GM19455 (cell line): Measurements from ENCODE around the gene SLC12A3.

Experiments used
- ATAC-seq: cut with Tn5 transposase; IDR thresholded peaks from one replicate; pipeline ENCODE4 v1.9.1; 2021; ENCODE audit not compliant: unreplicated experiment

Gene SLC12A3

GRCh38 chr16:56847173-56847910 is 17.7 kb upstream of the SLC12A3 start:
- no peak for ATAC-seq

GRCh38 chr16:56848029-56848936 is 16.7 kb upstream of the SLC12A3 start:
- ATAC-seq, result no peak

GRCh38 chr16:56848955-56849689 is 15.9 kb upstream of the SLC12A3 start:
- no peak for ATAC-seq

GRCh38 chr16:56849690-56850680 is 15.0 kb upstream of the SLC12A3 start:
- ATAC-seq, result no peak

DNA sequence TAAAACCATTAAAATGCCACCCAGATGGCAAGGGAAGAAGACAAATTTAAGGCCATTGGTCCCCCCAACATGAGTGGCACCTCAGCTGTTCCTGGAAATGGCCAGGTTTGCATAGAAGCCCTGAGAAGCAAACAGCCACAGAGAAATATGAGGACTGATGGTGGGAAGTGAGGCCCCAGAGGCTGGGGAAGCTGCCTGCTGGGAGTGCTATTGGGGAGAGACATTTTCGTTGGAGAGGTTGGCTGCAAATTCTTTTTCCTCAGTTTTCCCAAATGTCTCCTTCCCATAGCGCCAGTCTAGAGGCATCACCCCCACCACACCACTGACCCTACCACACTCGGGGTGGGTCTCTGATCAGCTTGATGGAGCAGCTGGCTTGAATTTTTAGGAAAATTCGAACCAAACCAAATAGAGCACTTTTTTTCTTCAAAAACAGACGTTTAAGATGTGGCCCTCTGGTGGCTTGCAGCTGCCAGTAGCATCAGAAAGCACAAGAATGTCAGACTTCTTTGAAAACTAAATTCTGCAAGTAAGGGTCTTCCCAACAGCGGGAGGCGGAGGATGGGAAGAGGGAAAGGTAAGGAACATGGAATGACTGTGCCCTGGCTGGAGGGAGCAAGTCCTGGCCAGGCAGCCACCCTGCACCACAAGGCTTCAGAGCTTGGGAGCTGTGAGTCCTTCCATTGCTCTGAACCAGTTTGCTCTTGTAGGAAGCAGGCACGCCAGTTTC is 13.2 kb upstream of the SLC12A3 start:
- ATAC-seq, result no peak

GRCh38 chr16:56852401-56852730 is 12.6 kb upstream of the SLC12A3 start:
- ATAC-seq, result no peak

- ATAC-seq, result no peak
These were observed 12.0 kb upstream of the SLC12A3 start for GRCh38 chr16:56852968-56853367.

DNA sequence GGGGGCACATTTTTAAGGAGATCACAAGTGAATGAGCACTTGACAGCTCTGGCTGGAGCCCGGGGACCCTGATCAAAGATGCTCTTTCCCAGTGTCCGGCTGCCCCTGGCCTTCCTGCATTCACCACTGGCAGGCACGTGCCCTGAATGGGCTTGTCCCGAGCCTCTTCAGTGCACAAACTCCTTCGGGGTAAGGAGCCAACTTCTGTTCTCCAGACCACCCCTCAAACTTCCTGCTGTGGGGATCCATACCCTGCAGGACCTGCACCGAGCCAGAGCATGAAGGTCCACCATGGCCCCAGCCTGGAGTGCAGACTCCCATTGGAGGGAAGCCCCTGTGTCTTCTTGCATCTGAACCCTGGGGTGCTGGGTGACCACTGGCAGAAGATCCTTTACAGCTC is 9.8 kb upstream of the SLC12A3 start:
- ATAC-seq, result no peak

- ATAC-seq, result no peak
These were observed 9.1 kb upstream of the SLC12A3 start for GRCh38 chr16:56855946-56856345.

GRCh38 chr16:56856876-56857447 is 8.0 kb upstream of the SLC12A3 start:
- no peak for ATAC-seq

GRCh38 chr16:56858374-56858773 is 6.6 kb upstream of the SLC12A3 start:
- ATAC-seq, result no peak

- ATAC-seq, result no peak
These were observed 5.4 kb upstream of the SLC12A3 start for GRCh38 chr16:56859636-56860035.

DNA sequence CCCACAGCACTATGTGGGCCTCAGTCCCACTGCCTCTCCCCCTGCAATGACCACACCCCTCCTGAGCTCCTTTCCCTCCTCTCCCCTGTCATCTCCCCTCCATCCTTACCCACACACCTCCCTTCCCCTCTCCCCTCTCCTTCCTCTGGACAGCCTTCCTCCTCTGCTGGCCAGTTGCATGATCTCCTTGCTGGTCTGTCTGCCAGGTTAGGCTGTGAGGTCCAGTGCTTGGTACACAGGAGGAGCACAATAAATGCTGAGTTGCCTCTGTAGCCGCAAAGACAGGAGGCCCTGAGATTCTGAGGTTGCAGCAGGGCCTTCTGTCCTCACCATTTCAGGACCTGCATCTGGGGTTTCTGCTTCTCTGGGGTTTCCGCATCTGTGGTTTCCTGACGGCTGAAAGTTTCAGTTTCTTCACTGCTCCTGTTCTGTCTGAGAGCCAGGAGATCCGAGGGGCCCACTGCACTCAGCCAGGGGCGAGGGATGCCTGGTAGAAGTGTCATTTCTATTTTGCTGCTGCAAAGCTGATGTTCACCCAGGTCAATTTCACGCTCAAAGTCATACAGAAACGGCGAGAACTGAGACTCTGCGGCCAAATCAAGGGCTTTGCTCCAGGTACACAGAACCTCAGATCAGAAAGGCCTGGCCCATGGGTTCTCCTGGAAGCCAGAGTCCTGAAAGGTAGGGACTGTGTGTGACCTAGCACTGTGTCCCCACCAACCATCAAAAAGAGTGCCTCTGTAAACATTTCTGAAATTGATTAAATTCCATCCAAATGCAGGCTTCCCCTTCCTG is 4.6 kb upstream of the SLC12A3 start:
- ATAC-seq, result peak; percentile 86

- ATAC-seq, result no peak
These were observed 3.9 kb upstream of the SLC12A3 start for GRCh38 chr16:56861092-56861610.

DNA sequence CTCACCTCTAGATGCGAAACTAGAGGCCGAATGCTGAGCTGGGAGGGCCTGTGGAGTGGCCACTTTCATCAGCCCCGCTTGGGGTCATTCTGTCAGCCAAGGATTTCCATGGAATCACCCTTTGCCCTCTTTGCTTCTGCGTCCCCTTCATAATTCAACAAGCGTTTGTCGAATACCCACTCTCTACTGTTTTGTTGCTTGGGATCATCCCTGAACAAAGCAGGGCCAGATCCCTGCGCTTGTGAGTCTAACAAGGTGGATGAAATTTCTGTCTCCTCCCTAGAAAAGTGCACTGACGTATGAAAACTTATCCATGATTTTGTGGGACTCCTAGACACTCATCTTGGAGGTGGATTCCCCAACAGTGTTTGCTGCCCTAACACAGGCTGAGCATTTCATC is 3.3 kb upstream of the SLC12A3 start:
- ATAC-seq, result no peak

DNA sequence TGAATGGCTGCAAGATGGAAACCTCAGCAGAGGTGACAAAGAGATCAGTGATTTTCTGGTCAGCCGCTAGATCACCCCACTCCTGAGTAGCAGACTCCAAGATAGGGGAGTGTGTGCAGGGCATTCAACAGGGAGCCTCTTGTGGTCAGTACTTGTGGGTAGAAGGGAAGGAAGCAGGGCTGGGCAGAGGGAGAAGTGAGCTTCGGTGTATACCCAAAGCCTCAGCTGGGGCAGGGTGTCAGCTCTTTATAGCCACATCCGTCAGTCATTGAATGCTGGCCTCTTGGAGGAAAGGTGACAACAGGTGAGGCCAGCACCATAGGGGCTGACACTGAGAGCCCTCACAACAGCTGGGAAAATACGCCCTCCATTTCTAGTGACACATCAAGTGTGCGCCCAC is 2.2 kb upstream of the SLC12A3 start:
- ATAC-seq, result no peak

GRCh38 chr16:56865394-56866062 is 521 bp downstream of the SLC12A3 start:
- ATAC-seq, result no peak
